Kidney (tissue), 14 donors: Measurements from ENCODE around the gene RNF145. TPM values are rescaled to one million over a fixed set of nuclear protein-coding genes. Genes with fewer than 3 reads are reported as not detected.

Experiments
- DNase-seq, 5 donors: peaks; one replicate each; pipeline ENCODE4 v3.0.0-alpha.2; 2013 to 2020
- FAIRE-seq: peaks from 2 replicates; lab custom pipeline; 2012; peaks lifted over from hg19 to GRCh38; lab: Jason Lieb, UNC
- H3K27ac ChIP-seq, 2 donors: one replicate each; pipeline ENCODE4 v1.7.0; 2013; ENCODE audit warnings: low read depth in 2 of 2, low read length in 2 of 2, inconsistent platforms in 1 of 2
- H3K27me3 ChIP-seq: one replicate; pipeline ENCODE4 v1.7.1; 2013; ENCODE audit warnings: low read length, inconsistent platforms; ENCODE audit not compliant: control insufficient read depth, insufficient read depth
- H3K36me3 ChIP-seq, 3 donors: one replicate each; pipeline versions ENCODE4 v1.7.0 to v1.7.1; 2013; ENCODE audit warnings: low read length in 3 of 3, control low read depth in 1 of 3, inconsistent platforms in 1 of 3; ENCODE audit not compliant: insufficient read depth in 3 of 3, control insufficient read depth in 2 of 3
- H3K4me1 ChIP-seq, 3 donors: one replicate each; pipeline versions ENCODE4 v1.7.0 to v1.7.1; 2013; ENCODE audit warnings: low read length in 3 of 3, inconsistent platforms in 1 of 3, low read depth in 1 of 3; ENCODE audit not compliant: control insufficient read depth in 2 of 3, insufficient read depth in 2 of 3
- H3K4me3 ChIP-seq, 3 donors: one replicate each; pipeline versions ENCODE4 v1.7.0 to v1.8.1; 2013; ENCODE audit warnings: low read length in 3 of 3, control low read depth in 1 of 3, inconsistent platforms in 1 of 3
- H3K9ac ChIP-seq, 3 donors: one replicate each; pipeline versions ENCODE4 v1.7.0 to v1.7.1; 2013; ENCODE audit warnings: low read length in 3 of 3, control low read depth in 1 of 3, inconsistent platforms in 1 of 3
- H3K9me3 ChIP-seq, 3 donors: one replicate each; pipeline versions ENCODE4 v1.7.0 to v1.7.1; 2013; ENCODE audit warnings: low read length in 3 of 3, control low read depth in 1 of 3, inconsistent platforms in 1 of 3; ENCODE audit not compliant: control insufficient read depth in 2 of 3, insufficient read depth in 1 of 3
- intact Hi-C: fragments of 100-400 bp; cut with DNase I; formaldehyde crosslinking; loops from one replicate; pipeline ENCODE4 v1.11.1; 2022
- polyA plus RNA-seq: library from polyadenylated mRNA; stranded (reverse); fragments of 350-450 nt; fragmentation: Illumina TruSeq; extraction: RNeasy Lipid Tissue Mini Kit (QIAGEN cat#74804); gene quantifications from one replicate; pipeline ENCODE4 v1.2.3, GENCODE V29; 2014; ENCODE audit warnings: low read depth, low replicate concordance; ENCODE audit not compliant: insufficient read depth
- total RNA-seq: library from RNA; stranded (reverse); fragmentation: NEBNext Ultra II Directional; extraction: Animal tissue kit (Norgen Biotek cat#: 25700); gene quantifications from one replicate; pipeline ENCODE4 v1.2.1, GENCODE V29; 2021
- TF ChIP-seq, protein P1 (sequence below): IDR thresholded peaks from 3 replicates; pipeline ENCODE4 v1.5.1; 2012; ENCODE audit warnings: mild to moderate bottlenecking, moderate library complexity, borderline replicate concordance; ENCODE audit not compliant: insufficient read depth; ENCODE audit errors: extremely low read depth
- donor health status: control.
- donor health status: control.
- donor health status: control.
- donor health status: control.
- donor health status: control.
- donor health status: DM: yes; HTN: yes; CAD: no.
- donor health status: Normal renal cell carcinoma (clear cell type).

Gene RNF145
- total and polyA plus RNA-seq, 2 donors from 2014 or later = 29.6 to 66.5 TPM

DNA sequence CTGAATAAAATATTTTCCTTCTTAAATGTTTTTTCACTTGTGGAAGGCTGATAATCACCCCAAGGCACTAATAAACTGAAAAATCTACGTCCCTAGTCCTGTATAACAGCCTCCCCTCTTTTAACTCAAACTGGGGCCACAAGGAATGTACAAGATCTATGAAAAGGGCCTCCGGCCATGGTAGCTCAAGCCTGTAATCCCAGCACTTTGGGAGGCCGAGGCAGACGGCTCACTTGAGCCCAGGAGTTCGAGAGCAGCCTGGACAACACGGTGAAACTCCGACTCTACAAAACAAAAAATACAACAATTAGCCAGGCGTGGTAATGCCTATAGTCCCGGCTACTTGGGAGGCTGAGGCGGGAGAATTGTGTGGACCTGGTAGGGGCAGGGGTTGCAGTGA is 23.6 kb downstream of the RNF145 start:
- no peak for FAIRE-seq
- H3K27ac ChIP-seq = no peak overlapping the region
- no peak overlapping the region for H3K9ac ChIP-seq
- DNase-seq = no peak
- no peak overlapping the region for H3K4me3 ChIP-seq
- TF ChIP-seq, protein P1, sequence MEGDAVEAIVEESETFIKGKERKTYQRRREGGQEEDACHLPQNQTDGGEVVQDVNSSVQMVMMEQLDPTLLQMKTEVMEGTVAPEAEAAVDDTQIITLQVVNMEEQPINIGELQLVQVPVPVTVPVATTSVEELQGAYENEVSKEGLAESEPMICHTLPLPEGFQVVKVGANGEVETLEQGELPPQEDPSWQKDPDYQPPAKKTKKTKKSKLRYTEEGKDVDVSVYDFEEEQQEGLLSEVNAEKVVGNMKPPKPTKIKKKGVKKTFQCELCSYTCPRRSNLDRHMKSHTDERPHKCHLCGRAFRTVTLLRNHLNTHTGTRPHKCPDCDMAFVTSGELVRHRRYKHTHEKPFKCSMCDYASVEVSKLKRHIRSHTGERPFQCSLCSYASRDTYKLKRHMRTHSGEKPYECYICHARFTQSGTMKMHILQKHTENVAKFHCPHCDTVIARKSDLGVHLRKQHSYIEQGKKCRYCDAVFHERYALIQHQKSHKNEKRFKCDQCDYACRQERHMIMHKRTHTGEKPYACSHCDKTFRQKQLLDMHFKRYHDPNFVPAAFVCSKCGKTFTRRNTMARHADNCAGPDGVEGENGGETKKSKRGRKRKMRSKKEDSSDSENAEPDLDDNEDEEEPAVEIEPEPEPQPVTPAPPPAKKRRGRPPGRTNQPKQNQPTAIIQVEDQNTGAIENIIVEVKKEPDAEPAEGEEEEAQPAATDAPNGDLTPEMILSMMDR = no peak
- no peaks in the 10 kb centered on the region for H3K4me1 ChIP-seq
- intact Hi-C loops = no loop called here
- H3K9me3 ChIP-seq = no peaks in the 10 kb centered on the region
- no peaks in the 10 kb centered on the region for H3K27me3 ChIP-seq
- no peaks in the 10 kb centered on the region for H3K36me3 ChIP-seq

DNA sequence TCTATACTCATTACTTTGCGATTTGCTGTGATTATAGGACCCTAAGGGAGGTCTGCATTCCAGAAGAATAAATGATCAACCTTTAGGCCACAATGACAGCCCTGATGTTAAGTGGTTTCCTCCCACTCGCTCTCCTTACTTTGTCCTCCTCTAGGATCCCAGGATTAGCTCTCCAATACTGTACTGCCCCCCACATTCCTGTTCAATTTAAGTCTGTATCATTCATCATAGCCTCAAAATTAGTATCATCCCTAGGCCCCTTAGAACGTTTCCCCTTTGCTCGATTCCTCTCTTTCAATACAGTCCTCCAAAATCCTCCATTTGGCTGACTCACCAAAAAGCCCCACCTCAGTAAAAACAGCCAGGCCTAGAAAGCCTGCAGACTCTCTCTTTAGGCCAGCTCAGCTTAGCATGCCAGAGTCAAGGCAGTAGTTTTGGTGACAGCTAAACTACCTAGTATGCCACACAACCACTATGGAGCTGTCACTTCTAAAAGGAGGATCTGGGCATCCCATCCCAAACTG is 24.4 kb downstream of the RNF145 start:
- H3K4me3 ChIP-seq = no peak overlapping the region
- no peak overlapping the region for H3K27ac ChIP-seq
- H3K9me3 ChIP-seq = no peaks in the 10 kb centered on the region
- intact Hi-C loops = no loop called here
- no peaks in the 10 kb centered on the region for H3K36me3 ChIP-seq
- TF ChIP-seq, protein P1 = no peak
- DNase-seq (peak in 2 of 5 donors; percentile 42 to 58), FAIRE-seq (no peak)
- no peaks in the 10 kb centered on the region for H3K27me3 ChIP-seq
- H3K4me1 ChIP-seq = no peaks in the 10 kb centered on the region
- H3K9ac ChIP-seq = no peak overlapping the region

DNA sequence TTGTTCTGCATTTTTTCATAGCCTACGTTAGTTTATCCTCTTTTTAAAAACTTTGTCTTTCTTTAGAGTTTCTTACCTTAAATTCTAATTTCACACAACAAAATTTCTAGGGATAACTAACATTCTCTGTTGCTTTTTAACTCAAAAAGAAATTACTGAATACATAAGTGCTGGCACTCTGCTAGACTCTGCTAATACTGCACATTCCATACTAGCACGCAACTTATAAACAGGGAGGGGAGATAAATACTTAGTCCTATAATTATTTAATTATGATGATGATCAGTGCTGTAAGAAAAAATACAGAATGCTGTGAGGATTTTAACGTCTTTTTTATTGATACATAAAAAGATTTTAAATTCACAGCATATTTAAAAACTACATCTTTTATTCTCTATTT is 25.1 kb downstream of the RNF145 start:
- no peaks in the 10 kb centered on the region for H3K4me1 ChIP-seq
- no peaks in the 10 kb centered on the region for H3K9me3 ChIP-seq
- H3K27me3 ChIP-seq = no peaks in the 10 kb centered on the region
- H3K4me3 ChIP-seq = no peak overlapping the region
- DNase-seq = no peak
- FAIRE-seq = no peak
- no peaks in the 10 kb centered on the region for H3K36me3 ChIP-seq
- no peak overlapping the region for H3K9ac ChIP-seq
- no peak overlapping the region for H3K27ac ChIP-seq
- intact Hi-C loops = no loop called here
- TF ChIP-seq, protein P1 = no peak

DNA sequence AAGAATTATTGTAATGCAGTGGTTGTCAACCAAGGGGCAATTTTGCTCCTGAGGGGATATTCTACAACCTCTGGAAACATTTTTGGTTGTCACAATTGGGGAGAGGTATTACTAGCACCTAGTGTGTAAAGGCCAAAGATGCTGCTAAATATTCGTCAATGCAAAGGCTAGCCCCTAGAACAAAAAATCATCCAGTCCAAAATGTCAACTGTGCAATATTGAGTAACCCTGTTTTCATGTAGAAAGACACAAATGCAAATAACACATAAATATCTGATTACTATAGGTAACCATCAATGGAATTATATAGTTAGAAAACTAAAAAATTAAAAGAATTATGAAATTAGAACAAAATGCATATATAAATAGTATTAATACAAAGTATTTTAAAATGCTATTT is 26.1 kb downstream of the RNF145 start:
- Histone ChIP-seq H3K9me3 (no peaks in the 10 kb centered on the region), H3K4me3 (no peak overlapping the region), H3K27me3 (no peaks in the 10 kb centered on the region), H3K36me3 (no peaks in the 10 kb centered on the region), H3K9ac (no peak overlapping the region), H3K27ac (no peak overlapping the region), H3K4me1 (no peaks in the 10 kb centered on the region)
- no peak for DNase-seq
- intact Hi-C loops = no loop called here
- TF ChIP-seq, protein P1 = no peak
- no peak for FAIRE-seq
